DOHH2 (cell line): ENCODE measurements around the gene CBLB.

Source experiments
- H3F3A ChIP-seq: fragments of 200-600 bp; sonication (generic), shearing (Covaris generic); 2 replicates; pipeline ENCODE4 v1.6.0; 2016; ENCODE audit warnings: antibody characterized with exemption, mild to moderate bottlenecking; ENCODE audit not compliant: control insufficient read depth, insufficient read depth
- H3K27ac ChIP-seq: fragments of 200-600 bp; sonication (generic); 2 replicates; pipeline ENCODE4 v1.5.1; 2014; ENCODE audit warnings: low read depth, mild to moderate bottlenecking, low read length, moderate library complexity
- H3K27me3 ChIP-seq: fragments of 200-600 bp; sonication (generic); 2 replicates; pipeline ENCODE4 v1.6.1; 2014; ENCODE audit warnings: mild to moderate bottlenecking, low read length, mixed read lengths; ENCODE audit not compliant: control insufficient read depth
- H3K36me3 ChIP-seq: fragments of 200-600 bp; sonication (generic); 2 replicates; pipeline ENCODE4 v1.6.1; 2014; ENCODE audit warnings: mild to moderate bottlenecking, low read length, moderate library complexity, mixed read lengths; ENCODE audit not compliant: control insufficient read depth
- H3K4me1 ChIP-seq: fragments of 200-600 bp; sonication (generic); 2 replicates; pipeline ENCODE4 v1.6.1; 2014; ENCODE audit warnings: mild to moderate bottlenecking, low read length, mixed read lengths; ENCODE audit not compliant: control insufficient read depth
- H3K4me2 ChIP-seq: fragments of 200-600 bp; sonication (generic); 2 replicates; pipeline ENCODE4 v1.6.0; 2014; ENCODE audit warnings: mild to moderate bottlenecking, low read length, moderate library complexity
- H3K4me3 ChIP-seq: fragments of 200-600 bp; sonication (generic); 2 replicates; pipeline ENCODE4 v1.5.1; 2014; ENCODE audit warnings: mild to moderate bottlenecking, low read length, mixed read lengths
- H3K79me2 ChIP-seq: fragments of 200-600 bp; sonication (generic); 2 replicates; pipeline ENCODE4 v1.6.1; 2014; ENCODE audit warnings: mild to moderate bottlenecking, low read length, mixed read lengths; ENCODE audit not compliant: control insufficient read depth
- H3K9me2 ChIP-seq: fragments of 200-600 bp; sonication (generic); replicated peaks from 2 replicates; pipeline ENCODE4 v1.6.1; 2014; ENCODE audit warnings: mild to moderate bottlenecking, low read length, mixed read lengths; ENCODE audit not compliant: control insufficient read depth
- H3K9me3 ChIP-seq: fragments of 200-600 bp; sonication (generic); 2 replicates; pipeline ENCODE4 v1.6.1; 2014; ENCODE audit warnings: antibody characterized with exemption, low read length, mixed read lengths; ENCODE audit not compliant: control insufficient read depth, insufficient read depth
- H4K20me1 ChIP-seq: fragments of 200-600 bp; sonication (generic); 2 replicates; pipeline ENCODE4 v1.6.0; 2014; ENCODE audit warnings: low read depth, mild to moderate bottlenecking, antibody characterized with exemption, low read length, moderate library complexity; ENCODE audit not compliant: control insufficient read depth, insufficient read depth
- CTCF ChIP-seq: fragments of 200-600 bp; sonication (generic); IDR thresholded peaks from one replicate; pipeline ENCODE4 v1.5.1; 2014; ENCODE audit warnings: antibody characterized with exemption, mild to moderate bottlenecking, low read depth, low read length; ENCODE audit not compliant: poor library complexity, severe bottlenecking
- EZH2phosphoT487 ChIP-seq: fragments of 200-600 bp; sonication (generic); IDR thresholded peaks from 2 replicates; pipeline ENCODE4 v1.6.1; 2017; ENCODE audit warnings: borderline replicate concordance, mild to moderate bottlenecking, antibody characterized with exemption, low read length, moderate library complexity, mixed read lengths

Gene CBLB

GRCh38 chr3:105674437-105675065, 194.3 kb downstream of the CBLB start:
- H3K27ac ChIP-seq = no peak overlapping the region
- no peak overlapping the region for H3K4me3 ChIP-seq
- H3K27me3 ChIP-seq = no peaks in the 10 kb centered on the region
- no peak for TF ChIP-seq EZH2phosphoT487
- TF ChIP-seq CTCF = no peak
- no peak overlapping the region for H3K4me2 ChIP-seq
- no peaks in the 10 kb centered on the region for H3K79me2 ChIP-seq
- no peaks in the 10 kb centered on the region for H3K9me3 ChIP-seq
- no peaks in the 10 kb centered on the region for H3K9me2 ChIP-seq
- H3F3A ChIP-seq = no peaks in the 10 kb centered on the region
- H3K4me1 ChIP-seq = peaks cover 8% of the 10 kb centered on the region
- peaks cover 57% of the 10 kb centered on the region for H3K36me3 ChIP-seq
- no peaks in the 10 kb centered on the region for H4K20me1 ChIP-seq

- no peaks in the 10 kb centered on the region for H3K9me3 ChIP-seq
- H3K79me2 ChIP-seq = no peaks in the 10 kb centered on the region
- TF ChIP-seq EZH2phosphoT487 (no peak), CTCF (no peak)
- H3K27ac ChIP-seq = no peak overlapping the region
- H4K20me1 ChIP-seq = no peaks in the 10 kb centered on the region
- no peaks in the 10 kb centered on the region for H3K9me2 ChIP-seq
- H3K36me3 ChIP-seq = peaks cover 55% of the 10 kb centered on the region
- H3K4me3 ChIP-seq = no peak overlapping the region
- no peaks in the 10 kb centered on the region for H3K27me3 ChIP-seq
- H3K4me2 ChIP-seq = no peak overlapping the region
- H3F3A ChIP-seq = no peaks in the 10 kb centered on the region
- no peaks in the 10 kb centered on the region for H3K4me1 ChIP-seq
These were observed 195.8 kb downstream of the CBLB start for GRCh38 chr3:105672996-105673395.

GRCh38 chr3:105662306-105662705, 206.5 kb downstream of the CBLB start:
- Histone ChIP-seq H3K79me2 (no peaks in the 10 kb centered on the region), H3F3A (no peaks in the 10 kb centered on the region), H3K4me3 (no peak overlapping the region), H3K9me2 (no peaks in the 10 kb centered on the region), H3K27ac (no peak overlapping the region), H3K4me2 (no peak overlapping the region), H4K20me1 (no peaks in the 10 kb centered on the region), H3K9me3 (no peaks in the 10 kb centered on the region), H3K4me1 (no peaks in the 10 kb centered on the region), H3K27me3 (no peaks in the 10 kb centered on the region), H3K36me3 (peaks cover 20% of the 10 kb centered on the region)
- TF ChIP-seq EZH2phosphoT487 = no peak
- no peak for TF ChIP-seq CTCF
